Measurements from ENCODE around the gene ANKRD13C. TPM values are rescaled to one million over a fixed set of nuclear protein-coding genes. Genes with fewer than 3 reads are reported as not detected.

ANKRD13C gene
- total and polyA plus RNA-seq, 4 donors = 8.7 to 52.8 (median 13.7) TPM

- H3K9me3 ChIP-seq (ENCODE audit: control insufficient read depth in 4 of 4, insufficient read depth in 3 of 4, low read length in 3 of 4) = no peaks in the 10 kb centered on the region
- ATAC-seq (ENCODE audit: insufficient read depth, low FRiP score) (no peak), DNase-seq (no peak)
- WGBS, 2 donors = 77 to 87% methylated on average over 1 of the region's 1 CpG
- H3K4me3 ChIP-seq = no peak overlapping the region
- H3K36me3 ChIP-seq (ENCODE audit: control insufficient read depth in 4 of 4, insufficient read depth in 4 of 4, low read length in 4 of 4) = peaks cover 7 to 17% (median 10%) of the 10 kb centered on the region in 4 donors
- no peaks in the 10 kb centered on the region for H3K27me3 ChIP-seq (ENCODE audit: control insufficient read depth in 3 of 3, insufficient read depth in 3 of 3, low read length in 2 of 3)
- TF ChIP-seq CTCF (IDR thresholded peaks at IDR 0.05; ENCODE audit: control extremely low read depth, extremely low read depth) = no peak
- no peaks in the 10 kb centered on the region for H3K4me1 ChIP-seq (ENCODE audit: control insufficient read depth in 5 of 5, insufficient read depth in 5 of 5, low read length in 5 of 5)
- no peak overlapping the region for H3K27ac ChIP-seq (ENCODE audit: low read depth in 1 of 2, low read length in 1 of 2)
- no peak overlapping the region for H3K9ac ChIP-seq (ENCODE audit: insufficient read depth in 1 of 2, low read length in 2 of 2)
Measured at GRCh38 chr1:70290218-70290617, 64.3 kb downstream of the ANKRD13C start.

GRCh38 chr1:70288166-70288565, 66.4 kb downstream of the ANKRD13C start:
- H3K4me1 ChIP-seq (ENCODE audit: control insufficient read depth in 5 of 5, insufficient read depth in 5 of 5, low read length in 5 of 5) = no peaks in the 10 kb centered on the region
- H3K36me3 ChIP-seq (ENCODE audit: control insufficient read depth in 4 of 4, insufficient read depth in 4 of 4, low read length in 4 of 4) = peaks cover 4 to 11% (median 7%) of the 10 kb centered on the region in 4 donors
- no peak overlapping the region for H3K9ac ChIP-seq (ENCODE audit: insufficient read depth in 1 of 2, low read length in 2 of 2)
- ATAC-seq (ENCODE audit: insufficient read depth, low FRiP score) (no peak), DNase-seq (peak in 1 of 3 donors; percentile 12)
- no peak for TF ChIP-seq CTCF (IDR thresholded peaks at IDR 0.05; ENCODE audit: control extremely low read depth, extremely low read depth)
- no peak overlapping the region for H3K27ac ChIP-seq (ENCODE audit: low read depth in 1 of 2, low read length in 1 of 2)
- H3K27me3 ChIP-seq (ENCODE audit: control insufficient read depth in 3 of 3, insufficient read depth in 3 of 3, low read length in 2 of 3) = no peaks in the 10 kb centered on the region
- H3K4me3 ChIP-seq = no peak overlapping the region
- H3K9me3 ChIP-seq (ENCODE audit: control insufficient read depth in 4 of 4, insufficient read depth in 3 of 4, low read length in 3 of 4) = no peaks in the 10 kb centered on the region

GRCh38 chr1:70286453-70286852, 68.1 kb downstream of the ANKRD13C start:
- Histone ChIP-seq H3K36me3 (ENCODE audit: control insufficient read depth in 4 of 4, insufficient read depth in 4 of 4, low read length in 4 of 4) (peaks cover 6 to 10% (median 7%) of the 10 kb centered on the region in 4 donors), H3K4me1 (ENCODE audit: control insufficient read depth in 5 of 5, insufficient read depth in 5 of 5, low read length in 5 of 5) (no peaks in the 10 kb centered on the region), H3K4me3 (no peak overlapping the region), H3K9me3 (ENCODE audit: control insufficient read depth in 4 of 4, insufficient read depth in 3 of 4, low read length in 3 of 4) (no peaks in the 10 kb centered on the region), H3K27me3 (ENCODE audit: control insufficient read depth in 3 of 3, insufficient read depth in 3 of 3, low read length in 2 of 3) (no peaks in the 10 kb centered on the region), H3K9ac (ENCODE audit: insufficient read depth in 1 of 2, low read length in 2 of 2) (no peak overlapping the region), H3K27ac (ENCODE audit: low read depth in 1 of 2, low read length in 1 of 2) (no peak overlapping the region)
- TF ChIP-seq CTCF (IDR thresholded peaks at IDR 0.05; ENCODE audit: control extremely low read depth, extremely low read depth) = no peak
- ATAC-seq (ENCODE audit: insufficient read depth, low FRiP score) (no peak), DNase-seq (no peak)
- WGBS, 2 donors = 93 to 94% methylated on average over 5 of the region's 5 CpGs

- H3K27ac ChIP-seq (ENCODE audit: low read depth in 1 of 2, low read length in 1 of 2) = no peak overlapping the region
- H3K27me3 ChIP-seq (ENCODE audit: control insufficient read depth in 3 of 3, insufficient read depth in 3 of 3, low read length in 2 of 3) = no peaks in the 10 kb centered on the region
- TF ChIP-seq CTCF (IDR thresholded peaks at IDR 0.05; ENCODE audit: control extremely low read depth, extremely low read depth) = no peak
- DNase-seq = no peak
- no peak overlapping the region for H3K4me3 ChIP-seq
- H3K36me3 ChIP-seq (ENCODE audit: control insufficient read depth in 4 of 4, insufficient read depth in 4 of 4, low read length in 4 of 4) = peaks cover 0 to 10% (median 6%) of the 10 kb centered on the region in 4 donors
- H3K9ac ChIP-seq (ENCODE audit: insufficient read depth in 1 of 2, low read length in 2 of 2) = no peak overlapping the region
- H3K9me3 ChIP-seq (ENCODE audit: control insufficient read depth in 4 of 4, insufficient read depth in 3 of 4, low read length in 3 of 4) = no peaks in the 10 kb centered on the region
- no peak for ATAC-seq (ENCODE audit: insufficient read depth, low FRiP score)
- WGBS, 2 donors = 87 to 89% methylated on average over 2 of the region's 2 CpGs
- H3K4me1 ChIP-seq (ENCODE audit: control insufficient read depth in 5 of 5, insufficient read depth in 5 of 5, low read length in 5 of 5) = no peaks in the 10 kb centered on the region
Measured at GRCh38 chr1:70284366-70284765, 70.2 kb downstream of the ANKRD13C start.

Data from lung (tissue), 12 donors.